SIG-M5 treated with dmso at 0.1 percent for 504 hours (cell line): Measurements from ENCODE around the gene TTYH1.

Experiments used
- DNase-seq: peaks from one replicate; lab custom pipeline; 2025; ENCODE audit not compliant: unreplicated experiment; lab: John Stamatoyannopoulos, UW

The TTYH1 gene

DNA sequence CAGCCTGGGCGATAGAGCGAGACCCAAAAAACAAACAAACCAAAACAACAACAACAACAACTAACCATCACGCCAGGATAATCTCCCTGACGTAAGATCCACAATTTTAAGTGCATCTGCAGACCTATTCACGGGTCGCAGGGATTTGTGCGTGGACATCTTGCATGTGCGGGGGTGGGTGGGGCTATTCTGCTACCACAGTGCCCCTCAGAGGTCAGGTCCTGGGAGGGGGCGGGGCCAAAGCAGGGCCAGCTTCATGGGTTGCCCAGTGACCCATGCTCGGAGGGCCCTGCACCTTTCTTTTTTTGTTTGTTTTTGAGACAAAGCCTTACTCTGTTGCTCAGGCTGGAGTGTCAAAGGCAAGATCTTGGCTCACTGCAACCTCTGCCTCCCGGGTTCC, 60.4 kb downstream of the TTYH1 start:
- DNase-seq = no peak

DNA sequence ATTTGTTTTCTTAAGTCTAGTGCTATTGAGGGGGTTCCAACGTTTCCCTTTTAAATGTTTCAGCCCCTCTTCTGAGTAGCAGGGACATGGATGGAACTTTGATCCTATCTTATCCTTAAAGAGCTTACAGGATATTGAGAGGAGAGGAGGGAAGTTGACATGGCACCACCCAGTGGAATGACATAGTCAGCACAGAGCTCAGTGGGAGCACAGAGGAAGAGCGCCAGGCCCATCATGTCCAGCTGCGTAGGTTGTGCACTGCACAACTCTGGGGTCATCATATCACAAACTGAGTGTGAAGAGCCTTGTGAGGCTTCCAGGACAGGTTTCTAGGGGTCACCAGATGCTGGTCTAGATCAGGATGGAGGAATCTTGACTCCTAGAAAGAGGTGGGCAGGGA, 62.4 kb downstream of the TTYH1 start:
- DNase-seq = no peak

DNA sequence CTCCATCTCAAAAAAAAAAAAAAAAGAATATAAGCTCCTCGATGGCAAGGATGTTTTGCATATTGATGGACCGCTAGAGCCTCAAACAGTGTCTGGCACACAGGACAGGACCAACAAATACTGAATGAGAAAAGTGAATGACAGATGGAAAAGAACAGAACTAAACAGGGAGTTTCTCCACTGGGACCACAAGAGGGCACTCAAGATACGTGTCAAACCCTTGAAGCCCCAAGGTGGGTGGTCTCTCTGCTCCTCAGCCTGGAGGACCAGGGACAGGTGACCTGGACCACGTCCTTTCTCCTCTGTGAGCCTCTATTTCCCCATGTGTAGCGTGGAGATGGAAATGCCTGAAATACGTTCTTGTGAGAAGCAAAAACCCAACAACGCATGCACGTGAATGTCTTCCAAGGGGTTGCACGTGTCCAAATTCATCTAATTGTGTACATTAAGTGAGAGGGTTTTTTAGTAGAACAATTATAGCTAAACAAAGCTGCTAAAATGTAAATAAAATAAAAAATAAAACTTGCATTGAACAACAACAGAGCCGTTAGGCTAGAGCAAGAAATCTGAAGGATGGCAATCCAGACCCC, 63.5 kb downstream of the TTYH1 start:
- DNase-seq = peak; percentile 41

DNA sequence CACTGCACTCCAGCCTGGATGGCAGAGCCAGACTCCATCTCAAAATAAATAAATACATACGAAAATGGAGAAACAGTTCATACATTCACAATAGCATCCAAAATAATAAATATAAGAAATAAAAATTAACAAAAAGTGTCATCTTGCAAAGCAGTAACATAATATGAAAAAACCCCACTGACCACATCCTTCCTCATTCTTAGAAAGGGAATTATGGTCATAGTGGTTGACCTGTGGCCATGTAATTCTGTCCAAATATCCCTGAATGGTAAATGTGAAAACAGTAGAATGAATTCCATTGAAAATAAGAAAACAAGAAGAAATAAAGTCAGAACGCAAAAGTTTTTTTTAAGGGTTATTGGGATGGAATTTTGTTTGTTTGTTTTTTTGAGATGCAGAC, 64.8 kb downstream of the TTYH1 start:
- DNase-seq = no peak

DNA sequence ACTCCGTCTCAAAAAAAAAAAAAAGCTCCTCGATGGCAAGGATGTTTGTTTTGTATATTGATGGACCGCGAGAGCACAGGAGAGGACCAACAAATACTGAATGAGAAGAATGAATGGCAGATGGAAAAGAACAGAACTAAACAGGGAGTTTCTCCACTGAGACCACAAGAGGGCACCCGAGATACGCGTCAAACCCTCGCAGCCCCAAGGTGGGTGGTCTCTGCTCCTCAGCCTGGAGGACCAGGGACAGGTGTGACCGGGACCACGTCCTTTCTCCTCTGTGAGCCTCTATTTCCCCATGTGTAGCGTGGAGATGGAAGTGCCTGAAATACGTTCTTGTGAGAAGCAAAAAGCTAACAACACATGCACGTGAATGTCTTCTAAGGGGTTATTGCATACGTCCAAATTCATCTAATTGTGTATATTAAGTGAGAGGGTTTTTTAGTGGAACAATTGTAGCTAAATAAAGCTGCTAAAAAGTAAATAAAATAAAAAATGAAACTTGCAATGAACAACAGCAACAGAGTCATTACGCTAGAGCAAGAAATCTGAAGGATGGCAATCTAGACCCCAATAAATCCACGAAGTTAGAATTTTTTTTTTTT, 66.2 kb downstream of the TTYH1 start:
- peak; percentile 55 for DNase-seq

DNA sequence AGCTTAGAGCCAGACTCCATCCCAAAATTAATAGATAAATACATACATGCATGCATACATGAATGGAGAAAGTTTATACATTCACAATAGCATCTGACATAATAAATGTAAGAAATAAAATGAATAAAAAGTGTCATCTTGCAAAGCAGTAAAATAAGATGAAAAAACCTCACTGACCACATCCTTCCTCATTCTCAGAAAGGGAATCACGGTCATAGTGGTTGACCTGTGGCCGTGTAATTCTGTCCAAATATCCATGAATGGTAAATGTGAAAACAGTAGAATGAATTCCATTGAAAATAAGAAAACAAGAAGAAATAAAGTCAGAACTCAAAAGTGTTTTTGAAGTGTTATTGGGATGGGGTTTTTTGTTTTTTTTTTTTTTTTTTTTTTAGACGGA, 67.6 kb downstream of the TTYH1 start:
- DNase-seq = no peak

DNA sequence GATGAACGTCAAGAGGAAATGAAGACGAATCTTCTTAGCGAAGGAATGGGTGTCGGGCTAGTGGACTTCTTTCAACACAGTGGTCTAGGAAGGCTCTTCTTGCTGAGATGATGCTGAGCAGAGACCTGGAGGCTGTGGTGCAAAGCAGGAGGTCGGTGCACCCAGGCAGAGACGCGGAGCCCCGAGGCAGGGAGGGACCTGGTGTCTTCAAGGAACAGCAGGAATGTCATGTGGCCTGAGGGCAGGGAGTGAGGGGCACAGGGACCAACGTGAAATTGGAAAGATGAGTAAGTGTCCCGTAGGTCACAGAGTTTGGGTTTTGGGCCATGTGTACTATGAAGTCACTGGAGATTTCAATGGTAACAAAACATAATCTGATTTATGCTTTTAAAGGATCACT, 69.2 kb downstream of the TTYH1 start:
- no peak for DNase-seq

DNA sequence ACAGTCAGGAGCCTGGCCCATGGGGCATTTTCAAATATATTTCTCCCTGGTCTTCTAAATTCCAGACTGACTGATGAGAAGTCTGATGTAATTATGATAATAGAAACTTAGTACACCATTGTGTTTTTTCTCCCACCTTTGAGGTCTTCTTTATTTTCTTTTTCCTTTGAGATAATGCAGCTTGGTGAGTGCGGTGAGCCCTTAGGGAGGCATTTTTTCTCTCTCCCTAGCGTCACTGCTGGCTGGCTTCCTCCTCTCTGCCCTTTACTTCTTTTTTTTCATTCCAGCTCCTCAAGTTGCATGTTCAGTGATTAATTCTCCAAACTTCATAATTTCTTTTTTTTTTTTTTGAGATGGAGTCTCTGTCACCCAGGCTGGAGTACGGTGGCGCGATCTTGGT, 70.6 kb downstream of the TTYH1 start:
- no peak for DNase-seq
